Transverse colon (tissue), 4 donors: ENCODE data around the gene KCNN2.

Experiments used
- CTCF ChIP-seq, 5 experiments: fragments of 200-600 bp in 3 of 5; fragments of 450-650 bp in 2 of 5; sonication (generic) in 3 of 5; IDR thresholded peaks; 1 replicate in 2 of 5; 2 replicates in 3 of 5; pipeline ENCODE4 v1.5.1; 2016 to 2017; ENCODE audit warnings: antibody characterized with exemption in 5 of 5, inconsistent platforms in 3 of 5, mild to moderate bottlenecking in 2 of 5, moderate library complexity in 1 of 5
- EP300 ChIP-seq: sonication (generic); formaldehyde crosslinking; IDR thresholded peaks from one replicate; pipeline ENCODE4 v1.6.1; 2017; ENCODE audit warnings: antibody characterized with exemption, low read depth
- POLR2AphosphoS5 ChIP-seq, 3 donors: sonication (generic); formaldehyde crosslinking; IDR thresholded peaks; one replicate each; pipeline ENCODE4 v1.6.1; 2016; ENCODE audit warnings: antibody characterized with exemption in 3 of 3

- TF ChIP-seq POLR2AphosphoS5 (IDR thresholded peaks at IDR 0.05) (peak in 2 of 3 donors; percentile 14 to 19), EP300 (no peak), CTCF (IDR thresholded peaks at IDR 0.05) (no peak)
These were observed 111.7 kb downstream of the KCNN2 start for GRCh38 chr5:114473541-114473940.
